IPS-18c (cell line): ENCODE measurements around the gene CFB.
"Not testable (repeated sequence)": the region's sequence is repeated elsewhere in the genome, so short reads cannot be mapped to it uniquely, and the experiment has no call there.

ENCODE experiments used
- H3K4me3 ChIP-seq: 2 replicates; pipeline ENCODE4 v1.7.0; 2013; ENCODE audit warnings: low read depth, mild to moderate bottlenecking, low read length, moderate library complexity; ENCODE audit not compliant: insufficient read depth
- H3K9me3 ChIP-seq: one replicate; pipeline ENCODE4 v1.6.1; 2013; ENCODE audit warnings: mild to moderate bottlenecking, low read length, moderate library complexity; ENCODE audit not compliant: control insufficient read depth, insufficient read depth

The CFB gene

GRCh38 chr6:31908255-31908654, 37.6 kb upstream of the CFB start:
- not testable (repeated sequence) for H3K9me3 ChIP-seq, H3K4me3 ChIP-seq

DNA sequence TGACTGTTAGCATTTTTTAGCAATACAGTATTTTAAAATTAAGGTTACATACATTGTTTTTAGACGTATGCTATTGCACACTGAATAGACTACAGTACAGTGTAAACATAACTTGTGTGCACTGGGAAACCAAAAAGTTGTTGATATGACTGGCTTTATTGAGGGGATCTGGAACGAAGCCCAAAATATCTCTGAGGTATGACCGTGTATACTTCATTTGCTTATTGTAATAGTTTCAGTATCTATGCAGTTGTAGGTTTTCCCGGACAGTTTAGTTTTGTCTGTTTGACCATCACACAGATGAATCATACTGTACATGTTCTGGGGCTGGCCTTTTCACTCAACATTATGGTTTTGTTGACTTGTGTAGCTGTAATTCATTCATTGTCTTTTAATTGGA, 37.1 kb upstream of the CFB start:
- Histone ChIP-seq H3K4me3 (no peak overlapping the region), H3K9me3 (no peaks in the 10 kb centered on the region)

DNA sequence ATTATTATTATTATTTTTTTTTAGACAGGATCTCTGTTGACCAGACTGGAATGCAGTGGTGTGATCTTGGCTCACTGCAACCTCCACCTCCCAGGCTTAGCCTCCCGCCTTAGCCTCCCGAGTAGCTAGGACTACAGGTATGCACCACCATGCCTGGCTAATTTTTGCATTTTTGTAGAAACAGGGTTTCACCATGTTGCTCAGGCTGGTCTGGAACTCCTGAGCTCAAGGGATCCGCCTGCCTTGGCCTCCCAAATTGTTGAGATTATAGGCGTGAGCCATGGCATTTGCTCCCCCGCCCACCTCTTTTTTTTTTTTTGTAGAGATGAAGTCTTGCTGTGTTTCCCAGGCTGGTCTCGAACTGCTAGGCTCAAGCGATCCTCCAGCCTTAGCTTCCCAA, 36.6 kb upstream of the CFB start:
- not testable (repeated sequence) for H3K9me3 ChIP-seq, H3K4me3 ChIP-seq

GRCh38 chr6:31911826-31912585, 33.9 kb upstream of the CFB start:
- H3K9me3 ChIP-seq: no peaks in the 10 kb centered on the region
- no peak overlapping the region for H3K4me3 ChIP-seq

- H3K4me3 ChIP-seq: no peak overlapping the region
- H3K9me3 ChIP-seq: no peaks in the 10 kb centered on the region
These were observed 30.5 kb upstream of the CFB start for GRCh38 chr6:31915351-31915750.

GRCh38 chr6:31915756-31916155, 30.1 kb upstream of the CFB start:
- no peaks in the 10 kb centered on the region for H3K9me3 ChIP-seq
- H3K4me3 ChIP-seq: no peak overlapping the region

DNA sequence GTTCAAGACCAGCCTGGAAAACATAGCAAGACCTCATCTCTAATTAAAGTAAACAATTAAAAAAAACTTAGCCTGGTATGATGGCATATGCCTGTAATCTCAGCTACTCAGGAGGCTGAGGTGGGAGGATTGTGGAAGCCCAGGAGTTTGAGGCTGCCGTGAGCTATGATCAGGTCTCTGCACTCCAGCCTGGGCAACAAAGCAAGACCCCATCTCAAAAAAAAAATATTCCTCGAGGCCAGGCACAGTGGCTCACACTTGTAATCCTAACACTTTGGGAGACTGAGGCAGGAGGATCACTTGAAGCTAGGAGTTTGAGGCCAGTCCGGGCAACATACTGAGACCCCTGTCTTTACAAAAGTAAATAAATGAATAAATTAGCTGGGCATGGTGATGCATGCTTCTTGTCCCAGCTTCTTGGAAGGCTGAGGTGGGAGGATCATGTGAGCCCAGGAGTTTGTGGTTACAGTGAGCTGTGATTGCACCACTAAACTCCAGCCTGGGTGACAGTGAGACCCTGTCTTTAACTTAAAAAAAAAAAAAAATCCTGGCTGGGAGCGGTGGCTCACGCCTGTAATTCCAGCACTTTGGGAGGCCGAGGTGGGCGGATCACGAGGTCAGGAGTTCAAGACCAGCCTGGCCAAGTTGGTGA, 27.7 kb upstream of the CFB start:
- no peaks in the 10 kb centered on the region for H3K9me3 ChIP-seq
- H3K4me3 ChIP-seq: no peak overlapping the region

- no peaks in the 10 kb centered on the region for H3K9me3 ChIP-seq
- no peak overlapping the region for H3K4me3 ChIP-seq
These were observed 26.1 kb upstream of the CFB start for GRCh38 chr6:31919624-31920303.

DNA sequence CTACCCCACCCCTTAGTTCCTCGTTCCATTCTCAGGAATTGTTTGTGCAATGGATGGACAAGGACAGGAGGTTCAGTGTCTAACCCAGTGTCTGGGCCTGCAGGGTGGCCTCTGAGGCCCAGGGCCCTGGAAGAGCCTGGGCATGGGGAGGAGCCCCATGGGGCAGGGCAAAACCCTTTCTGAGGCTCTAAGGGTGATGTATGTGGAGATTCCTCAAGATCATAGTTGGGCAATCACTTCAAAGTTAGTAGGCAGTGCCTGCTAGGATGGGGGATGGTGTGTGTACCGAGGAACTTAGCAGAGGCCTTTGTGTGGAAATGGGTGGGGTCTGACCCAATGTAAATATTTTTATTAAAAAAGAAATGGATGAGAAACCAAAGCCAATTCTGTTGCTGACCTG, 25.1 kb upstream of the CFB start:
- H3K9me3 ChIP-seq: no peaks in the 10 kb centered on the region
- H3K4me3 ChIP-seq: no peak overlapping the region

- H3K9me3 ChIP-seq: no peaks in the 10 kb centered on the region
- no peak overlapping the region for H3K4me3 ChIP-seq
These were observed 23.0 kb upstream of the CFB start for GRCh38 chr6:31922942-31923341.

DNA sequence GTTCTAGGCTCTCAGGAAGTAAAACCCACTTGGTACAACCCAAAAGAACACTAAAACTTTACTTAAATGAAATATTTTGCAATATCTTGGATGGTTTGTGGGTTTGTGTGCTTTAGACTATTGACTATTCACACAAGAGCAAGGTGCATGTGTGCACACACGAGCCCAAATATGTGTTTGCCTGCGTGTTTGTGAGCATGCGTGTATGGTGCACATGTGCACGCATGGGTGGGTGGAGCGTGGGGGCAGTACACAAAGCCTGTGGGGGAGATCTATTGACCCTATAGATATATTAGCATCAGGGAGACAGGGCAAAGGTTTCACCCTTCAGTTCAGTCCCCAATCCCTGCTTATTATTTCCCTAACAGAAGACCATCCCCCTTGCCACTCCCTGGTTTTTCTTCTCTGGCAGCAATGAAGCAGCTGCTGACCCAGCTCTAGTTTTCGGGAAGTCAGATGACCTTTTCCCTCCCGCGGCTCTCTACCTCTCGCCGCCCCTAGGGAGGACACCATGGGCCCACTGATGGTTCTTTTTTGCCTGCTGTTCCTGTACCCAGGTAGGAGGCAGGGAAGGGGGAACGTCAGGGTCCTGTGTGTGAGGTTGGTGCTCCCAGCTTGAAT, 18.5 kb upstream of the CFB start, which contains the start of gene C2:
C2 (plus strand) TSS at position 476 of the 621 bp plus-strand sequence; CDS start at position 512, 36 bp downstream.
- no peak within 1 kb of the TSS for H3K4me3 ChIP-seq

GRCh38 chr6:31927863-31928671, 17.8 kb upstream of the CFB start:
- Histone ChIP-seq H3K4me3 (no peak overlapping the region), H3K9me3 (no peaks in the 10 kb centered on the region)

More for the DNA sequence above, 18.5 kb upstream of the CFB start, which contains the start of gene C2:
- no peaks in the 10 kb centered on the region for H3K9me3 ChIP-seq

DNA sequence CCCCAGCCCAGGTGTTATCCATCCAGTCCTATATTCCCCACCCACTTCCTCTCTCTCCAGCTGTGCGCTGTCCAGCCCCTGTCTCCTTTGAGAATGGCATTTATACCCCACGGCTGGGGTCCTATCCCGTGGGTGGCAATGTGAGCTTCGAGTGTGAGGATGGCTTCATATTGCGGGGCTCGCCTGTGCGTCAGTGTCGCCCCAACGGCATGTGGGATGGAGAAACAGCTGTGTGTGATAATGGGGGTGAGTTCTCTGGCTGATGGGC, 17.3 kb upstream of the CFB start:
- H3K9me3 ChIP-seq: no peaks in the 10 kb centered on the region
- H3K4me3 ChIP-seq: no peak overlapping the region

DNA sequence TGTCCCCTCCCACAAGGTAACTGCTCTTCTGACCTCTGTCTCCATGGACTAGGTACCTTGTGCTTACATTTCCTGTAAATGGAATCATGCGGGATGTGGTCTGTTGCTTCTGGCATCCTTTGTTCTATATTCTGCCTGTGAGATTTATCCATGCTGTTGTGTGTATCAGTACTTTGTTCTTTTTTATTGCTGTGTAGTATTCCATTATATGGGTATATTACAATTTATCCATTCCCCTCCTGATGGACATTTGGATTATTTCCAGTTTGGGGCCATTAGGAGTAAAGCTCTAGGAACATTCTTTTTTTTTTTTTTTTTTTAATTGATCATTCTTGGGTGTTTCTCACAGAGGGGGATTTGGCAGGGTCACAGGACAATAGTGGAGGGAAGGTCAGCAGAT, 14.9 kb upstream of the CFB start:
- H3K4me3 ChIP-seq: no peak overlapping the region

GRCh38 chr6:31932137-31932536, 13.8 kb upstream of the CFB start:
- H3K9me3 ChIP-seq: not testable (repeated sequence)

More for the DNA sequence above, 14.9 kb upstream of the CFB start:
- no peaks in the 10 kb centered on the region for H3K9me3 ChIP-seq

GRCh38 chr6:31933537-31933936, 12.4 kb upstream of the CFB start:
- no peak overlapping the region for H3K4me3 ChIP-seq
- H3K9me3 ChIP-seq: no peaks in the 10 kb centered on the region

More at GRCh38 chr6:31932137-31932536, 13.8 kb upstream of the CFB start:
- H3K4me3 ChIP-seq: not testable (repeated sequence)

DNA sequence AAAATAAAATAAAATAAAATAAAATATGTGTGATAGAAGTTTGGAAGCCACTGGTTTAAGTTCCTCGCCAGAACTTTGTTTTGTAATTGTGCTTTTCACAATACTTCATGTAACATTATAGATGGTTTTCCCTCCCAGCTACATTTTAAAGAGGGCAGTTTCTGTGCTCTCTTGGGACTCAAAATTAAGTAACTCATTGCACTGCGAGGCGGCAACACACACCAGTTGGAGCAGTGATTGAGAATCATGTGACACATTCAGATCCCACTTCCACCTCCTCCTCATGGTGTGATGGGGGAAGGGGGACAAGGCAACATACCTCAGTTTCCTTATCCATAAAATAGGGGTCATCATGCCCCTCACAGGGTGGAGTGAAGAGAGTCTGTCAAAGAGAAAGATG, 10.9 kb upstream of the CFB start:
- Histone ChIP-seq H3K9me3 (no peaks in the 10 kb centered on the region), H3K4me3 (no peak overlapping the region)
